ENCODE data around the gene ZNF600. TPM values are rescaled to one million over a fixed set of nuclear protein-coding genes. Genes with fewer than 3 reads are reported as not detected.
"Not testable (repeated sequence)": the region's sequence is repeated elsewhere in the genome, so short reads cannot be mapped to it uniquely, and the experiment has no call there.

ZNF600 gene
- total RNA-seq, 1 donor from 2014 or later: 14.9 TPM

- Histone ChIP-seq H3K4me3 (no peak overlapping the region), H3K9me3 (no peaks in the 10 kb centered on the region), H3K4me1 (no peaks in the 10 kb centered on the region), H3K36me3 (peaks cover 28% of the 10 kb centered on the region), H3K27ac (no peak overlapping the region), H3K27me3 (ENCODE audit: low read depth) (no peaks in the 10 kb centered on the region)
- DNase-seq: no peak
- intact Hi-C loops (cut with DNase I): no loop called here
- ATAC-seq: no peak
- TF ChIP-seq, protein P1, sequence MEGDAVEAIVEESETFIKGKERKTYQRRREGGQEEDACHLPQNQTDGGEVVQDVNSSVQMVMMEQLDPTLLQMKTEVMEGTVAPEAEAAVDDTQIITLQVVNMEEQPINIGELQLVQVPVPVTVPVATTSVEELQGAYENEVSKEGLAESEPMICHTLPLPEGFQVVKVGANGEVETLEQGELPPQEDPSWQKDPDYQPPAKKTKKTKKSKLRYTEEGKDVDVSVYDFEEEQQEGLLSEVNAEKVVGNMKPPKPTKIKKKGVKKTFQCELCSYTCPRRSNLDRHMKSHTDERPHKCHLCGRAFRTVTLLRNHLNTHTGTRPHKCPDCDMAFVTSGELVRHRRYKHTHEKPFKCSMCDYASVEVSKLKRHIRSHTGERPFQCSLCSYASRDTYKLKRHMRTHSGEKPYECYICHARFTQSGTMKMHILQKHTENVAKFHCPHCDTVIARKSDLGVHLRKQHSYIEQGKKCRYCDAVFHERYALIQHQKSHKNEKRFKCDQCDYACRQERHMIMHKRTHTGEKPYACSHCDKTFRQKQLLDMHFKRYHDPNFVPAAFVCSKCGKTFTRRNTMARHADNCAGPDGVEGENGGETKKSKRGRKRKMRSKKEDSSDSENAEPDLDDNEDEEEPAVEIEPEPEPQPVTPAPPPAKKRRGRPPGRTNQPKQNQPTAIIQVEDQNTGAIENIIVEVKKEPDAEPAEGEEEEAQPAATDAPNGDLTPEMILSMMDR (IDR thresholded peaks at IDR 0.05): no peak
Measured at GRCh38 chr19:52716522-52716921, 70.1 kb downstream of the ZNF600 start.

- intact Hi-C loops (cut with DNase I); H3K27ac ChIP-seq; H3K27me3 ChIP-seq (ENCODE audit: low read depth); ATAC-seq; H3K4me3 ChIP-seq; H3K9me3 ChIP-seq; H3K4me1 ChIP-seq; DNase-seq: not testable (repeated sequence)
- H3K36me3 ChIP-seq: peaks cover 34% of the 10 kb centered on the region
Measured at GRCh38 chr19:52715902-52716301, 70.7 kb downstream of the ZNF600 start.

DNA sequence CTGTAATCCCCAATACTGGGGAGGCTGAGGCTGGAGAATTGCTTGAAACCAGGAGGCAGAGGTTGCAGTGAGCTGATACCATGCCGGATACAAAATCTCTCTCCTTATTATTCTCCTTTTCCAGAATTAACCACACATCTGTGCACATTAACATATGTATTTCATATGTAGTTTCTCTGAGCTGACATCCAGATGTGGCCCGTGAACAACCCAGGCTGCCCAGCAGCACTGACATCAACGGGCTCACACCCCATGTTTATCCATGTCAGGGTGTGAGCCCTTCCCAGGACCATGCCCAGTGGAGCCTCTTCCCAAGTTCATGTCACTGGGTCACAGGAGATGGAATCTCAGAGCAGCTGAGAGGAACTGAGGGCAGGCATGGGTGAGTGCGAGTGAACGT lies 71.3 kb downstream of the ZNF600 start:
- H3K27me3 ChIP-seq (ENCODE audit: low read depth); ATAC-seq; H3K9me3 ChIP-seq; H3K27ac ChIP-seq; DNase-seq; H3K4me3 ChIP-seq; intact Hi-C loops (cut with DNase I); H3K4me1 ChIP-seq: not testable (repeated sequence)
- H3K36me3 ChIP-seq: peaks cover 40% of the 10 kb centered on the region

Other genes starting within 250 kb of the ZNF600 start
- 21.6 TPM for gene ZNF701, start 216.5 kb downstream of the ZNF600 start, total RNA-seq
- 47.9 TPM for gene ZNF83, start 148.4 kb downstream of the ZNF600 start, total RNA-seq
- gene ZNF611, start 51.7 kb downstream of the ZNF600 start, total RNA-seq: 24.4 TPM
- 20.9 TPM for gene ZNF28, start 34.8 kb upstream of the ZNF600 start, total RNA-seq
- gene ZNF468, start 70.8 kb upstream of the ZNF600 start, total RNA-seq: 12.9 TPM
- gene ZNF320, start 110.8 kb upstream of the ZNF600 start, total RNA-seq: 19.7 TPM
- 8.8 TPM for gene ZNF888, start 136.6 kb upstream of the ZNF600 start, total RNA-seq
- 12.0 TPM for gene ZNF816, start 176.1 kb upstream of the ZNF600 start, total RNA-seq
- not detected for gene ERVV-1, start 227.1 kb upstream of the ZNF600 start, total RNA-seq